Posterior vena cava (tissue), 2 donors: ENCODE results near the gene TBXA2R. TPM values are rescaled to one million over a fixed set of nuclear protein-coding genes. Genes with fewer than 3 reads are reported as not detected.
"Not testable (repeated sequence)": the region's sequence is repeated elsewhere in the genome, so short reads cannot be mapped to it uniquely, and the experiment has no call there.

Experiments
- DNase-seq: peaks from one replicate; pipeline ENCODE4 v3.0.0-alpha.2; 2020; ENCODE audit warnings: low spot score
- intact Hi-C, 2 donors: fragments of 100-400 bp; cut with DNase I; formaldehyde crosslinking; loops; one replicate each; pipeline versions ENCODE4 v1.14.1 to v1.14.2; 2022 to 2023
- total RNA-seq, 2 donors: library from RNA; stranded (reverse); fragmentation: NEBNext Ultra II Directional; extraction: Animal tissue kit (Norgen Biotek cat#: 25700); gene quantifications; one replicate each; pipeline ENCODE4 v1.2.1, GENCODE V29; 2021
- donor health status: DM: yes; HTN: yes; CAD: no.
- donor health status: DM: yes; HTN: yes; CAD: no.

Gene TBXA2R
- total RNA-seq, 2 donors from 2014 or later: 46.9 to 49.6 TPM

- intact Hi-C loops: no loop called here
Measured at GRCh38 chr19:3642296-3642695, 35.6 kb upstream of the TBXA2R start.

GRCh38 chr19:3641515-3642269 lies 35.0 kb upstream of the TBXA2R start:
- intact Hi-C loops: no loop called here
- no peak for DNase-seq

More at GRCh38 chr19:3642296-3642695, 35.6 kb upstream of the TBXA2R start:
- no peak for DNase-seq

- intact Hi-C loops: no loop called here
- no peak for DNase-seq
Measured at GRCh38 chr19:3639479-3639878, 32.8 kb upstream of the TBXA2R start.

DNA sequence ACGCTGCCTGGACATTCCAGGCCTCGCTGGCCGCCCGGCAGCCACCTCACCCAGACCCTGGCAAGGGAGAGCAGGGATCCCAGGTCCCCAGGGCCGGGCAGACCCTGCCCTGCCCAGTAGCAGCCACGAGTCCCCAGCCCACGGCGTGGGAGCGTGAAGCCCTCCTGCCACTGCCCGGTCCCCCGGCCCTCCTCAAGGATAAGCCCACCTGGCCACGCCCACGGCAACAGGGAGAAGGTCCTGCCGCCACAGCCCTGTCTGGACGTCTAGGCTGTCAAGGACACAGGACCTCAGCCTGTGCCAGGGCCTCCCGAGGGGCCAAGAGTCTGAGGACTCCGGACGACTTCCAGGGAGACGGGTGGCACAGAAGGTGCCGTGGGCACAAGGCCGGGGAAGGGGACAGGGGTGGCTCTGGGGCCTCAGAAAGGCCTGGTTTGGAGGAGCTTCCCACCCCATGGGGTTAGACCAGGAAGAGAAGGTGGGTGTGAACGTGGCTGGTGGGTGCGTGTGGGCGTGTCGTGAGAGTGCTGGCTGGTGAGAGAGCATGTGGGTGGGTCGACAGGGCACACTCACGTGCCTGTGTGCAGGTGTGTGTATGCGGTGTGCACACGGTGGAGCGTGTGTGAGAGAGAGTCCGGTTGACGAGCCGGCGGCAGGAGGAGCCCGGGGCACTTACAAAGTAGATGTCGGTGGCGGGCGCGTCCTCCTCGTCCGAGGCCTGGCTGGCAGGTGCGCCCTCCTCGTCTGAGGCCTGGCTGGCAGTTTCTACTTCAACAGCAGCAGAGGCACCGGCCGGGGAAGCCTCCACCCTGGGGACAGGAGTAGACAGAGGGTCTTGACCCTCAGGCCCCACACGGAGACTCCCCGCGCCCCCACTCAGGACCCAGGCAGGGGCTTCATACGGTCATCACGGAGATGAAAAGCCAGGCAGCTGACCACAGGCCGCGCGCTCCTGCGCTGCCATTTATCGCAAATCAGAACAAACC lies 31.8 kb upstream of the TBXA2R start:
- no peak for DNase-seq
- intact Hi-C loops: no loop called here

- intact Hi-C loops: no loop called here
Measured at GRCh38 chr19:3637621-3638020, 30.9 kb upstream of the TBXA2R start.

DNA sequence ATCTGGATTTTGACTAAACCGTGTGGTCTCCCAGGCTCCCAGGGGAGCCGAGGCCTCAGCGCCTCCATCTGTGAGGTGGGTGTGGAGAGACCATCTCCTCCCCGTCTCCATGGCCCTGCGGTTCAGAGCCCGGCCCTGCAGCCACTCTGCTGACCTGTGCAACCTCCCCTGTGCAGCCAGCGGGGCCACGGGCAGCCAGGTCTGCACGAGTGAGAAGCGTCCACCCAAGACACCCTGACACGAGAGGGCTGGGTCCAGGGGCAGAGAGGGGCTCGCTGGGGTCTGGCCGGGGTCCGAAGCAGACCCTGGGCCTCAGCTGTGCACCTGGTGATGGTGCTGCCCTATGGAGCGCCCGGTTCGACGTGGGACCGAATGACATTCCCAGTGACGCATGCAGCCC lies 30.3 kb upstream of the TBXA2R start:
- no peak for DNase-seq
- intact Hi-C loops: no loop called here

More at GRCh38 chr19:3637621-3638020, 30.9 kb upstream of the TBXA2R start:
- no peak for DNase-seq

GRCh38 chr19:3636506-3636905 lies 29.8 kb upstream of the TBXA2R start:
- intact Hi-C loops: no loop called here
- DNase-seq: no peak

DNA sequence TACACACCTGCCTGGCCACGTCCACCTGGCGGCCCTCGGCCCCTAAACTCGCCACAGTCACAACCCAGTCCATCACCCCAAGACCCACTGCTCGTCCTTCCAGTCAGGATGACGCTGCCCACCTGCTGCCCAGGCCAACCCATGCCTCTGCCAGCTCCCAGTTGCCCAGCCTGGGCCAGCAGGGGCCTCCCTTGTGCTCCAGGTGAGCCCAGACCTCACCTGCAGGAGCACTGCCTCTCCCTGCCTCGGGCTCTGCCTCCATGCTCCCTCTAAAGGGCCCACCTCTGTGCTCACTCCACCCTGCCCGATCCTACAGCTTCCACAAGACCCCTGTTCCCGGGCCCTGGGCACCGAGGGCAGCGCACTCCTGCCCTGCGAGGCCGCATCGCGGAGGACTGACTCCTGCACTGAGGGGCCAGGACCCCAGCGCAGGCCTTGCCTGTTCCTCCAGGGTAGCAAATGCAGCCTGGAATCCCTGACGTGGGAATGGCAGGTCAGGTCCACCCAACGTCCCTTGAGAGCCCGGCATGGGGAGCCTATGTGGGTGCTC lies 27.9 kb upstream of the TBXA2R start:
- intact Hi-C loops: no loop called here
- no peak for DNase-seq

- no peak for DNase-seq
- intact Hi-C loops: no loop called here
Measured at GRCh38 chr19:3633559-3633988, 26.9 kb upstream of the TBXA2R start.

- intact Hi-C loops: no loop called here
- DNase-seq: no peak
Measured at GRCh38 chr19:3632739-3633558, 26.3 kb upstream of the TBXA2R start.

DNA sequence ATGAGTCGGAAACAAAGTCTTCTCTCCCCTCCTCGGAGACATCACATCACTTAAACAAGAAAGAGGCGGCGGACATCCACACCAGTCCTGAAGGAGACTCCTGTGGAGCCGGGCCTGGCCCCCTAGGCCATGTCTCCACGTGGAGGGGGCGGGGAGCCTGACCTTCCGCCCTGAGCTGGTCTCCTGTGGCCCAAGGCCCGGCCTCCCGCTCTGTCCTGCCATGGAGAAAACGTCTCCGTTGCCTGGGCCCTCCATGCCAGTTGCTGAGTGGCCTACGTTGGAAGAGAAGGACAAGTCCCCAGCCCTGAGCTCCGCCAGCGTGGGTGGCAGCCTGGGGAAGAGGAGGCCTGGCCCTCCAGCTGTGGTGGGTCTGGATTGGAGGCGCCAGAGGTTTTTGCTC lies 25.4 kb upstream of the TBXA2R start:
- DNase-seq: no peak
- intact Hi-C loops: no loop called here

DNA sequence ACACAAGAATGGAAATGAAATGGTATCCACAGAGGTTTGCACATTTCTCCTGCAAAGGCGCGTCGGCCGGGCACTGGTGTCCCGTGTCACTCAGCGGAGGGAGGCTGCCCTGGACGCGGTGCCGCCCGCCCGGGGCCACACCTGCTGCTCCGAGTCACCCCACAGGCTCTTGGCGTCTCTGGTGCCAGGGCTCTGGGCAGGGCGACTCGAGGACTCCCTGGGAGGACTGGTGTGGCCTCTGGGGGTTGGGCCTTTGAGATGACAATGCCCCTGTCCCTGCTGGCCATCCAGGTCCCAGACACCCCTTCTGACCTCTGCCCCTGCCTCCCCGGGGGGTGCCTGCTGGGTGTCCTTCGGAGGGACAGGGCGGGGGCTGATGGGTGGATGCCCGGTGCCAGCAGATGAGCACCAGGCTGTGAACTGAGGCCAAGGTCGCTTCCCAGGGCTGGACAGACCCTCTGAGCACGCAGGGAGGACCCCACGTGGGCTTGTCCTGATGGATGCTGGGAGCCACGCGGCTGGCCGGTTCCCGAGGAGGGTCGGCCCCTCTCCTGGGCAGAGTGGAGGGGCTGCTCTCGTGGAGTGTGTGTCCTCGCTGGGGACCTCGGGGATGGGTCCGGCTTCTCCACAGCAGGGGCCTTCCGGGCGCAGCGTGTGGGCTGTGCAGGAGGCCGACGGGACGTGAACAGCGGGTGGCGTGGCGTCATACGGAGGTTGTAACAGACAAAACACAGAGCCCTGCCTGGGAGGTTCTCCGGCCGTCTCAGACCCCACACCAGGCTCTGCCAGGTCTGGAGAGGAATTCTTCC lies 24.6 kb upstream of the TBXA2R start:
- no peak for DNase-seq
- intact Hi-C loops: no loop called here

GRCh38 chr19:3628766-3629165 lies 22.1 kb upstream of the TBXA2R start:
- intact Hi-C loops, DNase-seq: not testable (repeated sequence)

DNA sequence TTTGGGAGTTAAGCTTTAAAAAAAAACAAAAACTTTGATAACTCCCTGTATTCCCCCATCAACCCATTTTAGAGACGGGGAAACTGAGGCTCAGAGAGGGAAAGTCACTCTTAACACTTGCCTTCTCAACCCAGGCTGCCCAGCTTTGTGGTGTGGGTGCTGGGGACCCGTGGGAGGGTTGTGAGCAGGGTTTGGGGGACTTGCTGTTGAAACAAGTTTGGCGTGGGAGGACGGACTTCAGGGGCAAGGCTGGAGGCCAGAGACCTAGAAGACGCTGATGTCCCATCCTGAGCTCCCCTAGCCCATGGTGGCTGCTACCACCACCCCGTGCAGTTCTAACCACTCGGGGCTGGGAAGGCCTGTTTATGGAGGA lies 20.7 kb upstream of the TBXA2R start:
- no peak for DNase-seq
- intact Hi-C loops: no loop called here

DNA sequence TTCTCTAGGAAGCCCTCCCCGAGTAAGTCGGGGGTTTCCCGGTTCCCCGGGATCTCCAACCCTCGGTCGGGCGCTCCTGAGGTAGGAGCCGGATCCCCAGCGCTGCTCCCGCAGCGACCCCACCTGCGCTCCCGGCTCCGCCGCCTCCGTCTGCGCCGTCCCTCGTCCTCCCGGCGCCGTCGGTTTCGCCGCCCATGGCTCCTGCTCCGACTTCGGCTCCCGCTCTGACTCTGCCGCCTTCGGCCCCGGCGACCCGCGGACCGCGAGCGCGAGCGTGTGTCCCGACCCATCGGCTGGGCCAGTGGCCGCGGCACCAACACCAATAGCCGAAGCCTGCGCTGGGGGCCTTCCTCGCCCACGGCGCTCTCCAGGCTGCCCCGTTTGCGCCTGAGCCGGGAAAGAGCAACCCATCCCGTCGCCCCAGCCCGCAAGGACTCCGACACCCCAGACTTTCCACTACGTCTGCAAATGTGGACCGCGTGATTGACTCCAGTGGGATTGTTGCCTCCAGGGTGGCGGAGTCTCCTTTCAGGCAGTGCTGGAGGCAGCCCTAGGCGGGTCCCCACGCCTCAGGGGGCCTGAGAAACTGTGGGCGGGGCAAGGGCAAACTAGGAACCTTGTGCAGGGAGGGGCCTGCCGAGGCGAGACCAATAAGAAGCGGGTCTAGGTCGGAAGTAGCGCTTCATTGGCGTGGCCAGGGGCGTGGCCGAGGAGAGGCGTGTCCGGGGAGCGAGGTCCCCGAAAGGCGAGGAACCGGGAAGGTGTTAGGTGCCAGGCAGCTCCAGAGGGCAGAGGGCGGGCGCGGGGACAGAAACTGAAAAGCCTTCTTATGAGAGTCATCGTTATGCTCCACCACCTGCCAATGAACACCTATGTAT lies 20.0 kb upstream of the TBXA2R start, which contains the start of gene CACTIN:
CACTIN (minus strand) TSS at position 318 of the 878 bp plus-strand sequence; CDS start at position 290, 28 bp downstream.
- intact Hi-C loops: no loop called here
- DNase-seq: peak; percentile 100

- no peak for DNase-seq
- intact Hi-C loops: no loop called here
Measured at GRCh38 chr19:3625996-3626472, 19.4 kb upstream of the TBXA2R start.

DNA sequence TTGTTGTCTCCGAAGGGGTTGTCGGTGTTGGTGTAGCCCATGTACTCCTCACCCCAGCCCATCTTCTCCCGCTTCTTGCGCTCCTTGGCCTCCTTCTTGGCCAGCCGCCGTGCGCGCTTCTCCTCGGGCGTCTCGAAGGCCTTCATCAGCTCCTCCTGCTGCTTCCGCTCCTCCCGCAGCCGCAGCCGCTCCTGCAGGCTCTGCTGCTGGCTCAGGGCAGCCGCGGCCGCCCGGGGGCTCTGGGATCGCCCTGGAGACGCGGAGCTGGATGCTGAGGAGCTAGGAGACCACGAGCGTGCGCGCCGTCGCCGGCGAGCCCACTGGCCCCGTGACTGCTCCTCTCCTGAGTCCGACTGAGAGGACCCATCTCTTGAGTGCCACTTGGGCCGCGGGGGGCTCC lies 17.0 kb upstream of the TBXA2R start:
- intact Hi-C loops: no loop called here
- no peak for DNase-seq
